GM18519 (cell line): ENCODE data around the gene NFYA.

Experiments
- ATAC-seq: cut with Tn5 transposase; IDR thresholded peaks from one replicate; pipeline ENCODE4 v1.9.1; 2021; ENCODE audit warnings: mild to moderate bottlenecking, moderate library complexity; ENCODE audit not compliant: unreplicated experiment, low FRiP score

NFYA gene

DNA sequence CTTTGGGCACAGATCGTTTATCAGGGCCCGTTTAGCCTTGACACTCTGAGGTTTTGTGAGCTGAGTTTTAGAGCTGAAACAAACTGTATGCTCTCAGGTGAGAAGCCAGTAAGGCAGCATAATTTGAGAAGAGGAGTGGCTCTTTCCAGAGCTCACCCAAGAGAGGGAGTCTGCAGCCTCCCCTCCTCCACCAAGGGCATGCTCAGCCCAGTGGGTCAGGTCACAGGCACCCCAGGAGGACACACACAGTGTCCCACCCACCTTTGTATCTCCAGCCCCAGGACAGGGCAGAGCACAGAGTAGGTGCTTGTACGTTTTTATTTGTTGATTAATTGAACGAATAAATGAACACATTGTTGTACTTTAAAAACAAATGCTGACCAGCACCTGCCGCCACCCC lies 27.1 kb upstream of the NFYA start:
- no peak for ATAC-seq

DNA sequence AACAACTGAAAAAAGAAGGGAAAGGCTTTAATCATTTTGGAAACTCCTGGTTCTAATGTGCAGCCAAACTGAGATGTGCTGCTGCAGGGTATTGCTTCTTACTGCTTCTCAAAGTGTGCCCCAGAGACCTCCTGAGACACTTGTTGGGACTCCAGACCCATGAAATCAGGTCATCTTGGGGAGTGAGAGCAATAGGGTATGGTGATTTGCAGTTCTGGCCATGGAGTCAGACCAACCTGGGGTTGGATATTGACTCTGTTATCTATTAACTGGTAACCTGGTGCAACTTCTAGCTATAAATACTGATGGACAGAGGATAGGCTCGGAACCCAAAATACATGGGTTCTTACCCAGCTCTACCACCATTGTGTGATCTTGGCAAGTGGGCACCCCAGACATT lies 26.7 kb upstream of the NFYA start:
- ATAC-seq, result no peak

DNA sequence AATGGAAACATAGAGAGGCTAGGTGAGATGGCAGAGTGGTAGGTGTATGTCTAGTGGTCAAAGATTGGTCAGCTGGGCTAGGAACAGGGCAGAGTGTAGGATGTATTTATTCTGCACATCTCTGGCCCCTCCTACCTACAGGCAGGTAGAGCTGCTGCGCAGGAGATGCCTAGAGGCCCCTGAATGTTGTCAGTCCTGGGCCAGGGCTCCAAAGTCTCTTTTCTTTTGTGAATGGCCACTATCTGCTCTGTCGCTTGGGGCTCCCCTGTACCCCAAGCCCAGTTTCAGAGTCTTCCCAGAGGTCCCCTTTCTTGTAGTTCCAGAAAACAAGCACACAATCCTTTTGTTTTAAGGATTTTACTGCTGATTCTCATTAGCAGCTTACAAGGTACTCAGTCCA lies 25.5 kb upstream of the NFYA start:
- ATAC-seq, result no peak

DNA sequence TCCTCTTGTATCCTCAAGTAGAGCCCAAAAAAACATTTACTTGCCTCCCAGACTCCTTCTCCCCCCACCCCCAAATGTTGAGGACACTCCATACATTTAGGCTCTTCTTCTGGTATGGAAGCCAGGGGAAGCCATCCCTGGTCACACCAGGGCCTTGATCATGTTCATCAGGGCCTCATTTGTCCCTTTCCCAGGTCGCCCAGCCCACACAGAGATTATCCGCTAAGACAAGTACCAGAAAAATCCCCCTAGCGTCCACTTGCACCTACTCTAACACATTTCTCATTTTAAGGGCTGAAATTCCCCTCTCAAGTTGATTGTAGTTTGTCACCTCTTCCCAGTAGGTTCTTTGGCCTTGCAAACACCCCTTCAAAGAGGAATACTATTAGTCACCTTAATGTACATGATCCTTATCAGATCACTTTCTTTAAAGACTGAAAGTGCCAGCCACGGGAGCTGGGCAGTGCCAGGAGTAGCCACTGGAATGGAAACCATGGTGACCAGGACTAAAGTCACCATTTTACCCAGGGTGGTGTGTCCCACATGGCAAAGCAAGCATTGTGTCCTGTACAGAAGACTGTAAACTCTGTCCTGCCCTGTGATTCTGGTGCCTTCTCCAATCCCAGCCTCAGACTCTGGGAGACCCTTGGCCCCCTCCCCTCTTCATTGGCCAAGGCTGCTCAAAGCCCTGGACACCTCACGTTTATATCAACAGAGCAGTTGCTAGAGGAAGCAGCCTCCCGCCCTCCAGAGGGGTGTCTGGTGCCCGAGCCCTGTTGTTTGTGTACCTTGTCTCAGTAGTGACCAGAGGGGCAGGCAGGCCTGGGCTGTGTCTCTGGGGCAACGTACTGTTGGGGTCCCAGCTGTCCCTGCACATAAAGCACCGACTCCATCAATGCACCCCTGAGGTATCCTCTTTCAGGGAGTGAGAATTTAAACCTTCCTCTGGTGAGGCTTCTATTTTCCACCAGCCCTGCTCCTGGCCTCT lies 24.7 kb upstream of the NFYA start:
- ATAC-seq, result no peak

DNA sequence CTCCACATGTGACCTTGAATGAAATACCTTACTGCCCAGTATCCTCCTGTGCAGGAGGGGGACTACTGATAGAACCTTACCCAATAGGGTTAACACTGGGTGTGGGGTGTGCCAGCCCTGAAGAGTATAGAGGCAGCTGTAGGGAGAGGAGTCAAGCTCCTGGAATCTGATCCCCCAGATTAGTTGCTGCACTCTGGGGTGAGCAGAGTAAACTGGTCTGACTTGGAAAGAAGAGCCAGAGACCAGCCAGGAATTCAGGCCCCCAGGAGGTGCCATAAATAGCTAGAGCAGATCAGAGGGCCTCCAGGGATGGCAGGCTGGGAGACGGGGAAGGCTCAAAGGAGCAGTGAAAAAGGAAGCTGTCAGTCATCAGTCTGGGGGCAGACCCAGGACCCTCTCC lies 23.3 kb upstream of the NFYA start:
- no peak for ATAC-seq

DNA sequence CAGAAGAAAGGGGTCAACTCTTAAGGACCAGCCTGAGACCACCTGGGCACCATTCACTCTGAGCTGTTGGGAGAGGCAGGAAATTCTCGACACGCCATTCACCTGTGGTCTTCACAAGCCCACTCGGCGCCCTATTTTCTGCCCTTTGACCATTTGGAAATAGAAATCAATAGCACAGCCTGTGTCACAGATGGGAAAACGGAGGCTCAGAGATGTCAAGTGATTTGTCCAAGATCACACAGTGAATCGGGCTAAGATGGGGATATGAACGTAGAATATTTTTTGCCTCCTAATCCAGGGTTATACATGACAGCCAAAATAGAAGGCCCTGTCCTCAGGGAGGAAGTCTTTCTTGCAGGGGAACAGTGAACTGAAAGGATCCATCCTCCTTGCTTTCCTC lies 22.8 kb upstream of the NFYA start:
- no peak for ATAC-seq

DNA sequence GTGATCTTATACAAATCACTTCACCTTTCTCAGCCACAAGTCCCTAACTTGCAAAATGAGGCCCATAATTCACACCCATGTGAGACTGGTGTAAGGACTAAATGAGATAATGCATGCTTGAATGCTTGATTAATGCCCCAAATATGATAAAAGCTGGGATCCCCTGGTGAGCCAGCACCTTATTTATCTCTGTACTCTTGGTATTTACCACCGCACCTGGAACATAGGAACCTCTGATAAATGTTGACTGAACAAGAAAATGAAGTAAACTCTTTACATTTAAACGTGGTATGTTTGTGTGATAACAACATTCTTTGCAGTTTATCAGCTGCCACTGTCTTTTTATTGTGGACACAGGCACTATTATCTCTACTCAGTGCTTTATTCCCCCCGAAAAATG lies 22.2 kb upstream of the NFYA start:
- ATAC-seq, result no peak

DNA sequence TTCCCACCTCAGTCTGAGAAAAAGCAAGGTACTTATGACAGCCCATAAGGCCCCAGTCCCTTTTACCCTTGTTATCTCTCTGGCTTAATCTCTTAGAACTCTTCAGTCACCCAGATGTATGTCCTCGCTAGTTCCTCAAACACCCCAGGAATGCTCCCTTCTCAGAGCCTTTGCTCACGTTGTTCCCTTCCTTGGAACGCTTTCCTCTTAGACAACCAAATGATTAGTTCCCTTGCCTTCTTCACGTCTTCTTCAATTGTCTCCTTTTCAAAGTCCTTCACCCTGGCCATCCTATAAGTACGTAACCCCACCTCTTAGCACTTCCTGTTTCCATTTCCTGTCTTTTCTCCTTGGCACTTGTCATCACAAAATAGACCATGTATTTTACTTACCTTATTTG lies 20.9 kb upstream of the NFYA start:
- ATAC-seq, result no peak

DNA sequence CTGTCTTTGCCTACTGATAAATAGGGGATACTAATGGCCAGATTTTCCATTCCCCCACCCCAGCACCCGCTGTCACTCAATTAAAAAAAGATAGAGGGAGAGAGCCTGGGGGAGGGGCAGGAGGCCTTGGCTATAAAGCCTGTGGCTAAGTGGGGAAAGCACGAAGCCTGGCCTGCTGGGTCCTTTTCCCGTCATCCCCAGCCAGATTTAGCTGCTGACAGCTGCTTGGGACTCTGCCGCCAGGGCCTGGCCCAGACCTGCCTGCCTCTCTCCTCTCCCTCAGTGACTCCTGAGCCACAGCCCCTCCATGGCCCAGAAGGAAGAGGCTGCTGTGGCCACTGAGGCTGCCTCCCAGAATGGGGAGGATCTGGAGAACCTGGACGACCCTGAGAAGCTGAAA lies 19.7 kb upstream of the NFYA start, which contains the start of gene APOBEC2:
APOBEC2 (plus strand) TSS at position 162 of the 400 bp plus-strand sequence; CDS start at position 308, 146 bp downstream.
- ATAC-seq, result no peak

DNA sequence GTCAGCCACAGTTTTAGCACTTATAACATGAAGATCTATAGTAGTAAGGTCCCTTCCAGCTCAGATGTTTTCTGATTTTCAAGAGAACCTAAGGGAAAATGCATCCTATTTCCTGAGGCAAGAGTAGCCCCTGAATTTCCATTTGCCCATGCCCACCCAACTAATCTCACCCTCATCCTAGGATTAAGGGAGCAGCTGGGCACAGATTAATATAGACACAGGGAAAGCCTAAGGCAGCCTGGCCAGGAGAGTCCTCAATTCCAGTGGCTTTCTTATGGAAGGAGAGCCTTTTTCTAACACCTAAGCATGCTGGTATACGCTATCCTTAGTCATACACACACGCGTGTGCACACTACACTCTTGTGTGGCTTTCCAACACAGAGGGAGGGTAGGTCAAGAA lies 18.3 kb upstream of the NFYA start:
- ATAC-seq, result no peak

DNA sequence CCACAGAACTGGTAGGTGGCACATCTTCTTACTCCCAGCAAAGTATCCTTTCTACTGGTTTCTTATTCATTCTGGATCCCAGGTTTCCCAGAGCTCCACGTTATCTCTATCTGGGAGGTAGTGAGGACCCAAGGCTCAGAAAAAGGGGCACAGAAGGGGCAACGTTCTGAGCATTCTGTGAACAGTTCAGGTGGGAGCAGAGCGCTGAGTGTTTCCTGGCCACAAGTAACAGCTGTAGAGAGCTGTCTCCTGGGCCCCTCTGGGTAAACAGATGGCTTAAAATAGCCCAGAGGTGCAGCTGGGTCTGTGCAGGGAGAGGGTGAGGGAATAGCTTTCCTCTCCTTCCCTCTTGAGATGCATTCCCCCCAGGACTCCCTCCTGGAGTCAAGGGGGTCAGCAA lies 17.6 kb upstream of the NFYA start:
- ATAC-seq, result no peak

DNA sequence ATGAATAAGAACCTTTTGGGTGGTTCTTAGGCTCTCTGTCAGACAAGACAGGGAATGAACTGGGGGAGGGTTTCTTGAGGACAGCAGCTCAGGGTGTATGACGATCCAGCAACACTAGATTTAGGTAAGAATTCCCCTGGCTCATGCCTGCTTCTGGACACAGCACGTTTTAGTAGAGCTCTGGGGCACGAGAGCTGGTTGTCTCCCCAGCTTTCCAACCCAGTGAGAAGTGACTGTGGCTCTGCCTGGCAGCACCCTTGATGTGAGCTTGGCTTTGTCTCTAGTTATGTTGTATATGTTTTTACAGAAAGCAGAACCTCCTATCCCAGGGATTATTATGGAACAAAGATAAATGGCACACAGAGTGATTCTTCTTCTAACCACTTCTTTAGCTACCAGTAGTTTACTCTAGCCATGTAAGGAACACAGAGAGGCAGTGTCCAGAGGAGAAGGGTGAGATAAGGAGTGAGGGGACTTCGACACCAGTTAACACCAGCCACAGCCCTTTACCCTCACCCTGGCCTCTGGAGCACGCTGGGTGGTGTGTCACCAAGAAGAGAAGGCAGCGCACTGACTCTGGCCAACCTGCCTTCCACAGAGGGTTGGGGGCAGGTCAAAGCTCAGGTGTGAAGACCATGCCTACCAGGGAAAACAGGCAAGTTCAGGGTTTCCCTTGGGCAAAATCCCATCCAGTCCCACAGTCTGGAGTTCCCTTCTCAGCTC lies 15.8 kb upstream of the NFYA start:
- no peak for ATAC-seq

DNA sequence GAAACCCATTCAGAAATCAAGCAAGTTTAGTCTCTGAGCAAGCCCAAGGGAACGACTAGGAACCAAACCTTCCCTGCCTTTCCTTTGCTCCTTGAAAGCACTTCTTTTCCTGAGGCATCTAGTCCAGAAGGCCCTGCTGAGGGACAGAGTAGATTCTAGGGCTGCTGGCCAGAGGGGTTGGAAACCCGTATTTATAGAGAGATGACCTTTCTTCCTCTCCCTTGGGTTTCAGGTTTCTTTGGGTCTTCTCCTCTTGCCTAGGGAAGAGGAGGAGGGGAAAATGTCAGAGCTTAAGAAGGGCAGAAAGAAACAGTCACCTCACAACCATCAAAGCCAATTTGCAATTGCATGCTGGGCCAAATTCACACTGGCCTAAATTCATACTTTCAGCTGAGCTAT lies 14.0 kb upstream of the NFYA start:
- no peak for ATAC-seq

DNA sequence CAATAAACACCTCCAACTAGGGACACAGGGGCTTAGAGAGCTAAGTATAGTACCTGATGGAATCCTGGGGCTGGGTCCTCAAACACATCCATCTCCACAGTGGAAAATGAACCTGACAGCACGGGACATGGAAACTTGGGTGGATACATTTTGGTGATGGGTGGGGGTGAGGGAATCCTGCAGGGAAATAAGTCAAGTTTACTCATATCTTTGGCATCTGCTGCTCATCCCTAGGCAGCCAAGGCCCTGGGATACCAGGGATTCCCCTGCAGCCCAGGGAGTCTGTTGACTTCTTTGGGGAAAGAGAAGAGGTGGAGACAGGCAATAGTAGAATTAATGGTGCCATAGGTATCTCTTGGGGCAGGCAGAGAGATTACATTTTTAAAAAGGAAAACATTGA lies 13.2 kb upstream of the NFYA start:
- ATAC-seq, result no peak

DNA sequence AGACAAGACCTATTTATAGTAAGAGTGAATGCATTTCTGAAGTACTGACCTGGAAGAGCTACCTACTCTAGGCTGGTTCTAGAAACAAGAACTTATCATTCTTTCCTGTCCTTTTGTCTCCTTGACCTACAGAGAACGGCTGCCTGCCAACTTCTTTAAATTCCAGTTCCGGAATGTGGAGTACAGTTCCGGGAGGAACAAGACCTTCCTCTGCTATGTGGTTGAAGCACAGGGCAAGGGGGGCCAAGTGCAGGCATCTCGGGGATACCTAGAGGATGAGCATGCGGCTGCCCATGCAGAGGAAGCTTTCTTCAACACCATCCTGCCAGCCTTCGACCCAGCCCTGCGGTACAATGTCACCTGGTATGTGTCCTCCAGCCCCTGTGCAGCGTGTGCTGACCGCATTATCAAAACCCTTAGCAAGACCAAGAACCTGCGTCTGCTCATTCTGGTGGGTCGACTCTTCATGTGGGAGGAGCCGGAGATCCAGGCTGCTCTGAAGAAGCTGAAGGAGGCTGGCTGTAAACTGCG lies 11.5 kb upstream of the NFYA start:
- no peak for ATAC-seq

DNA sequence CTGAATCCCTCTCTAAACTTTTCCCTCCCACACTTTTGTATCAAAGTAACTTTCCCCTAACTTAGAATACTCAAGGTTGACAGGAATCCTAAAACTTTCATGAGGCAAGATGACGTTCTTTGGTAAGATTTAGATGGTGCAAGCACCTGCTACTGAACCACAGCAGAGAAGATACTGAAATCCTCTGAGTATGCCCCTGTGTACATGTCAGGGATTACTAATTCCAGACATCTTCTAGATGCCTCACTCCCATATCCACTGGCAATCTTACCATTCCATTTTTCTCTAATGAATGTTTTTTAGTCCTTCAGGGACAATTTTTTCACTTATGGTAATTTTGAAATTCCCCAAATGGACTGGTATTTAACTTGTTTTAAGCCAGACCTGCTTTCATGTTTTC lies 10.7 kb upstream of the NFYA start:
- no peak for ATAC-seq

DNA sequence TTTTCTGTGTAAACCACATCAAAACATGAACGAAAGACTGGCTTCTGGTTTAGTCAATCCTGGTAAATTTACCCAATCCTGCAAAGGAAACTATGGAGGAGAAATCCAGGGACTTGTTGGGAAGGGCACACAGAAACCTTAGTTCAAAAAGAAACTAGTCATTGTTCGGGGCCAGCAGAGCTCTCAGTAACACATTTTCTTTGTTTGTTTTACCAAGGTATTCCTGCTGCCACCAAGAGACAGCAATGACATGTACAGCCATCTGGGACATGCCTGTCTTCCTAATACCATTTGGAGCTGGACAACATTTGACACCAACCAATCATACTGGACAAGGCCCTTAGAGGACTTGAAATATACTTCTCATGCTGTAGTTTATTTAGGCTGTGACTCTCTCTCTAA lies 8.9 kb upstream of the NFYA start:
- no peak for ATAC-seq

DNA sequence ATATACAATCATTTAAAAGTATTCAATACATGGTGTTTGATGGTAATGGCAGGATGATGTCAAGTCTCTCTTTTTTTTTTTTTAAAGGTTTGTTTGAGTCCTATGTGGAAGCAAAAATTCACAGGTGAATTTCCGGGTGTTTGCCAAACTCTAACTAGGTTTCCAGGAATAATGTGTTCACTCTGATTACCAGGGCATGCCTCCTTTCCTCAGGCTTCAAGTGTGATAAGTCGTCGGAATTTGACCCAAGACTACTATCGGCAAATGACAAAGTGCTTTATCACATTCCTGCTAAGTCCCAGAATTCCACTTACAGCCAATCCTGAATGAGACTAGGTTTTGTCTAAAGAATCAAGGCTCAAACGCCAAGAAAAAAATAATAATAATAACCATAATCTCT lies 7.9 kb upstream of the NFYA start:
- no peak for ATAC-seq

DNA sequence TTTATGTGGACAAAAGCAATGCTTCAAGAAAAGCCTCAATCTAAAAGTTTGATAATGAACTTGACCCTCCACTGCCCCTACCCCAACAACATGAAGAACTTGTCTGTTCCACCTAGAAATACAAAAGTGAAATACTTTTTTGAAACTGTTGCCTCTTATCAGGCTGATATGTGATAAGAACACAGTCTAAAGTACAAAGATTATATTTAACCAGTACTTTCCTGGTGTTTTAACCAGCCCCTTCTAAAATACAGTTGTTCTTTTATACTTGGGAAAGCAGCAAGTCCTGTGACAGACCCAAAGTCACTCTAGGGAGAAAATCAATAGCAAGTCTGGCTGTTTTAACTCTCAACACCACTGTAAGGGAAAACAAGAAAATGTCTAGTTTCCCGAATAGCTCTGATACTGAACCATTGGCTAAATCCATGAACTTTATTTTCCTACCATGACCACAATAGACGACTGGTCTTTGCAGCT lies 7.2 kb upstream of the NFYA start:
- no peak for ATAC-seq

DNA sequence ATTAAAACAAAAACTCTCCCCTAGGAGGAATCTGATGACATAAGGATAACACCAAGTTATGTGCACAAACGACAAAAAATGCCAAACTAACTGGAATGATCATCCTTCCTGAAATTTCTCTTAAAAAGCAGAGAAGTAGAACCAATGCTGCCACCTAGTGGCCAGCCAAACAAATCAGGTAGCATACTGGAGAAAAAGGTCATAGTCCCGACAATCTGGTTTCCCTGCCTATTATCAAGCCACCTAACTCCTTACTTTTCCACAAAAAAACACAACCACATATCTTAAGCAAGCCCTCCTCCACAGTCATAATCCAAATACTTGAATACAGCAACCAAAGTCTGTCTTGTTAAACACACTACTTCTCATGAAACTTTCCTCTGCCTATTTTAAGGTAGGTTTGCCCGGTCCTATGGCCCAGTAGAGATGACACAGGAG lies 5.9 kb upstream of the NFYA start:
- no peak for ATAC-seq

DNA sequence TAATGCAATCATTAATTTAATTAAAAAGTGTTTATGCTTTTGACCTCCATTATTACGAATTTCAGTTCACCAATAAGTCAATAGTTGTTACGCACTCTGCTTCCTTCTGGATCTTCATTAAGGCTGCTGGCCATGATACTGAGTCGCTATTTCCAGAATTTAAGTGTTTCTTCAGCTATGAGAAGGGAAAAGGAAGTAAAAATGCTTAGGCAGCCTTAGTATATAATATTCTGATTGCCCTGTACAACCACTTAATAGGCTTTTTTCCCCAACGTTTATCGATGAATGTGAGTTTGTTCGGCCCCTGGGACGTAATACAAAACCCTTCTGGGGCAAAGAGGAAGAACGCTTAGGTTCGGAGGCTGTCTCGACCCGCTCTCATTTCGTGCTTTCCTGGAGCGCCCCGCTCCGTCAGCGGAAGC lies 1.3 kb upstream of the NFYA start:
- no peak for ATAC-seq
